H1 (cell line): ENCODE results near the gene OXSR1. TPM values are rescaled to one million over a fixed set of nuclear protein-coding genes. Genes with fewer than 3 reads are reported as not detected.

Experiments
- CTCF ChIA-PET: fragments of 300-600 bp; sonication (Branson Sonifier 250); formaldehyde crosslinking; loops from one replicate; lab custom pipeline; 2021; ENCODE audit not compliant: partially characterized antibody; lab: Charles Lee
- POLR2A ChIA-PET: fragments of 300-600 bp; sonication (Branson Sonifier 250); formaldehyde crosslinking; loops from one replicate; lab custom pipeline; 2021; ENCODE audit warnings: inconsistent platforms; ENCODE audit not compliant: partially characterized antibody; lab: Charles Lee
- DNase-seq, 2 experiments: peaks; one replicate each; pipeline versions ENCODE4 v3.0.0 to v3.0.0-alpha.2; 2010 to 2022; ENCODE audit warnings: low spot score in 2 of 2, low read depth in 1 of 2, mixed read lengths in 1 of 2
- FAIRE-seq: peaks from 2 replicates; lab custom pipeline; 2011; peaks lifted over from hg19 to GRCh38; lab: Jason Lieb, UNC
- H2AFZ ChIP-seq: 2 replicates; pipeline ENCODE4 v1.8.1; 2012; ENCODE audit warnings: low read length, inconsistent platforms
- H2AK5ac ChIP-seq: 2 replicates; pipeline ENCODE4 v1.6.1; 2013; ENCODE audit warnings: low read depth, low read length
- H2BK120ac ChIP-seq: replicated peaks from 2 replicates; pipeline ENCODE3; 2013; ENCODE audit warnings: low read depth, low read length, inconsistent platforms
- H2BK12ac ChIP-seq: 2 replicates; pipeline ENCODE4 v1.6.1; 2013; ENCODE audit warnings: low read depth, low read length
- H2BK15ac ChIP-seq: 2 replicates; pipeline ENCODE4 v1.6.1; 2013; ENCODE audit warnings: low read length
- H2BK20ac ChIP-seq: 2 replicates; pipeline ENCODE4 v1.6.1; 2013; ENCODE audit warnings: low read length
- H2BK5ac ChIP-seq: 2 replicates; pipeline ENCODE4 v1.6.1; 2013; ENCODE audit warnings: low read depth, low read length
- H3K14ac ChIP-seq: 2 replicates; pipeline ENCODE4 v1.6.1; 2013; ENCODE audit warnings: inconsistent platforms; ENCODE audit not compliant: insufficient read length
- H3K18ac ChIP-seq: 2 replicates; pipeline ENCODE4 v1.6.1; 2013; ENCODE audit warnings: low read length; ENCODE audit errors: extremely low read depth
- H3K23ac ChIP-seq: 2 replicates; pipeline ENCODE4 v1.6.1; 2013; ENCODE audit warnings: inconsistent platforms; ENCODE audit not compliant: insufficient read length
- H3K23me2 ChIP-seq: 2 replicates; pipeline ENCODE4 v1.6.1; 2013; ENCODE audit warnings: low read depth, low read length
- H3K27ac ChIP-seq: 2 replicates; pipeline ENCODE4 v1.6.1; 2011; ENCODE audit warnings: low read depth, low read length, inconsistent platforms
- H3K27me3 ChIP-seq, 4 experiments: replicated peaks in 1 of 4; 1 replicate in 1 of 4; 2 replicates in 3 of 4; pipeline versions ENCODE4 v1.6.1 to v1.8.1; 2011 to 2013; ENCODE audit warnings: low read length in 3 of 4, mild to moderate bottlenecking in 3 of 4, inconsistent platforms in 2 of 4, mixed read lengths in 2 of 4, moderate library complexity in 1 of 4; ENCODE audit not compliant: control insufficient read depth in 3 of 4, insufficient read depth in 3 of 4; ENCODE audit errors: extremely low read depth in 1 of 4
- H3K36me3 ChIP-seq, 4 experiments: 2 replicates each; pipeline versions ENCODE4 v1.6.1 to v1.8.1; 2011 to 2013; ENCODE audit warnings: mild to moderate bottlenecking in 4 of 4, low read length in 3 of 4, moderate library complexity in 2 of 4, control low read depth in 1 of 4, inconsistent platforms in 1 of 4; ENCODE audit not compliant: insufficient read depth in 4 of 4, control insufficient read depth in 2 of 4
- H3K4ac ChIP-seq: replicated peaks from 2 replicates; pipeline ENCODE3; 2013; ENCODE audit warnings: low read length, low read depth, mixed read lengths, inconsistent platforms; ENCODE audit not compliant: insufficient read length
- H3K4me1 ChIP-seq, 4 experiments: replicated peaks in 1 of 4; 1 replicate in 1 of 4; 2 replicates in 3 of 4; pipeline versions ENCODE4 v1.6.1 to v1.8.1; 2011 to 2013; ENCODE audit warnings: low read length in 3 of 4, inconsistent platforms in 2 of 4, mixed read lengths in 1 of 4; ENCODE audit not compliant: insufficient read depth in 4 of 4, control insufficient read depth in 3 of 4
- H3K4me2 ChIP-seq, 2 experiments: 2 replicates each; pipeline versions ENCODE4 v1.6.1 to v1.8.1; 2011 to 2013; ENCODE audit warnings: low read depth in 2 of 2, low read length in 2 of 2, control low read depth in 1 of 2, inconsistent platforms in 1 of 2, mild to moderate bottlenecking in 1 of 2; ENCODE audit not compliant: insufficient read depth in 1 of 2
- H3K4me3 ChIP-seq, 4 experiments: fragments of 200-600, 300-600 bp in 1 of 4; sonication (generic), shearing (Covaris generic), sonication (Bioruptor Twin) in 1 of 4; 2 replicates each; pipeline versions ENCODE4 v1.5.1 to v1.8.1; 2011 to 2016; ENCODE audit warnings: low read length in 4 of 4, low read depth in 3 of 4, control low read depth in 2 of 4, inconsistent platforms in 2 of 4, mild to moderate bottlenecking in 2 of 4, mixed read lengths in 1 of 4, moderate library complexity in 1 of 4; ENCODE audit not compliant: insufficient read depth in 2 of 4; ENCODE audit errors: extremely low read depth in 1 of 4
- H3K56ac ChIP-seq: replicated peaks from 2 replicates; pipeline ENCODE3; 2013; ENCODE audit warnings: low read depth, mild to moderate bottlenecking, mixed read lengths, low read length, inconsistent platforms; ENCODE audit not compliant: insufficient read length
- H3K79me1 ChIP-seq: 2 replicates; pipeline ENCODE4 v1.6.1; 2013; ENCODE audit warnings: low read depth, low read length, control low read depth
- H3K79me2 ChIP-seq, 2 experiments: 2 replicates each; pipeline versions ENCODE4 v1.6.1 to v1.8.1; 2012 to 2013; ENCODE audit warnings: low read length in 2 of 2, mild to moderate bottlenecking in 2 of 2, inconsistent platforms in 1 of 2; ENCODE audit not compliant: insufficient read depth in 2 of 2, control insufficient read depth in 1 of 2
- H3K9ac ChIP-seq, 4 experiments: replicated peaks in 1 of 4; 1 replicate in 1 of 4; 2 replicates in 3 of 4; pipeline versions ENCODE4 v1.6.1 to v1.8.1; 2011 to 2013; ENCODE audit warnings: low read depth in 3 of 4, low read length in 3 of 4, control low read depth in 2 of 4, mild to moderate bottlenecking in 2 of 4, moderate library complexity in 2 of 4, inconsistent platforms in 1 of 4; ENCODE audit errors: extremely low read depth in 1 of 4
- H3K9me3 ChIP-seq, 2 experiments: 2 replicates each; pipeline versions ENCODE4 v1.6.1 to v1.8.1; 2012 to 2013; ENCODE audit warnings: mild to moderate bottlenecking in 2 of 2, moderate library complexity in 2 of 2, control low read depth in 1 of 2, inconsistent platforms in 1 of 2, low read depth in 1 of 2, low read length in 1 of 2, mixed read lengths in 1 of 2; ENCODE audit not compliant: insufficient read depth in 2 of 2
- H4K20me1 ChIP-seq, 2 experiments: replicated peaks in 1 of 2; 2 replicates each; pipeline versions ENCODE3 to v1.8.1; 2011 to 2013; ENCODE audit warnings: inconsistent platforms in 2 of 2, low read length in 2 of 2, mild to moderate bottlenecking in 1 of 2; ENCODE audit not compliant: insufficient read depth in 2 of 2, control insufficient read depth in 1 of 2
- H4K5ac ChIP-seq: 2 replicates; pipeline ENCODE4 v1.6.1; 2013; ENCODE audit warnings: low read length, low read depth, mixed read lengths, inconsistent platforms; ENCODE audit not compliant: insufficient read length
- H4K8ac ChIP-seq: 2 replicates; pipeline ENCODE4 v1.8.0; 2013; ENCODE audit warnings: mild to moderate bottlenecking, moderate library complexity, low read length, inconsistent platforms; ENCODE audit not compliant: insufficient read depth; ENCODE audit errors: extremely low read depth
- H4K91ac ChIP-seq: replicated peaks from 2 replicates; pipeline ENCODE3; 2013; ENCODE audit warnings: low read length, mixed read lengths, inconsistent platforms; ENCODE audit not compliant: insufficient read length
- BCL11A ChIP-seq, 2 experiments: IDR thresholded peaks; one replicate each; pipeline ENCODE4 v1.6.1; 2011; ENCODE audit warnings: low read depth in 2 of 2, low read length in 2 of 2, mild to moderate bottlenecking in 2 of 2
- BRCA1 ChIP-seq: IDR thresholded peaks from 2 replicates; pipeline ENCODE4 v1.6.1; 2012; ENCODE audit warnings: low read depth, low read length, improper control_type of control experiment
- CEBPB ChIP-seq: IDR thresholded peaks from 2 replicates; pipeline ENCODE4 v1.6.1; 2012; ENCODE audit warnings: low read depth, low read length
- GTF2F1 ChIP-seq: IDR thresholded peaks from 2 replicates; pipeline ENCODE4 v1.6.1; 2012; ENCODE audit warnings: low read depth, low read length, improper control_type of control experiment, borderline replicate concordance
- HDAC6 ChIP-seq: IDR thresholded peaks from one replicate; pipeline ENCODE4 v1.7.1; 2012; ENCODE audit warnings: low read depth, mild to moderate bottlenecking, inconsistent platforms, low read length, moderate library complexity
- NANOG ChIP-seq: IDR thresholded peaks from 2 replicates; pipeline ENCODE4 v1.6.1; 2011; ENCODE audit warnings: low read length, low read depth, mild to moderate bottlenecking, inconsistent platforms; ENCODE audit not compliant: insufficient read depth, poor library complexity, severe bottlenecking
- NRF1 ChIP-seq: IDR thresholded peaks from 2 replicates; pipeline ENCODE4 v1.6.1; 2011; ENCODE audit warnings: mild to moderate bottlenecking, low read depth, low read length, improper control_type of control experiment
- PHF8 ChIP-seq: fragments of 200-600 bp; sonication (generic); conservative IDR thresholded peaks from 2 replicates; pipeline ENCODE4 v1.7.1; 2012; ENCODE audit warnings: low read depth, mild to moderate bottlenecking, inconsistent platforms, low read length, moderate library complexity
- POLR2A ChIP-seq, 2 experiments: IDR thresholded peaks; 1 replicate in 1 of 2; 2 replicates in 1 of 2; pipeline ENCODE4 v1.6.1; 2011; ENCODE audit warnings: low read depth in 2 of 2, low read length in 2 of 2, mild to moderate bottlenecking in 2 of 2; ENCODE audit errors: control extremely low read depth in 1 of 2
- SAP30 ChIP-seq: fragments of 300-600 bp; sonication (generic); IDR thresholded peaks from 2 replicates; pipeline ENCODE4 v1.7.1; 2012; ENCODE audit warnings: low read length, moderate library complexity, mild to moderate bottlenecking, inconsistent platforms; ENCODE audit not compliant: insufficient read depth, insufficient replicate concordance
- SIN3A ChIP-seq, 2 experiments: IDR thresholded peaks in 1 of 2; conservative IDR thresholded peaks in 1 of 2; 2 replicates each; pipeline ENCODE4 v1.6.1; 2011 to 2012; ENCODE audit warnings: low read length in 2 of 2, improper control_type of control experiment in 1 of 2, low read depth in 1 of 2, mild to moderate bottlenecking in 1 of 2
- SP1 ChIP-seq: IDR thresholded peaks from 2 replicates; pipeline ENCODE4 v1.6.1; 2011; ENCODE audit warnings: low read depth, low read length
- SP2 ChIP-seq: IDR thresholded peaks from 2 replicates; pipeline ENCODE4 v1.6.1; 2012; ENCODE audit warnings: mild to moderate bottlenecking, low read length, inconsistent platforms
- TAF7 ChIP-seq: optimal IDR thresholded peaks from 2 replicates; pipeline ENCODE3; 2011; ENCODE audit warnings: low read depth, mild to moderate bottlenecking, inconsistent platforms, low read length, moderate library complexity, borderline replicate concordance
- ZNF274 ChIP-seq: IDR thresholded peaks from 2 replicates; pipeline ENCODE4 v1.7.0; 2012; ENCODE audit warnings: low read length, borderline replicate concordance; ENCODE audit errors: extremely low read depth
- WGBS, 2 experiments: shearing (Covaris generic) in 1 of 2; methylation state at CpG; one replicate each; pipeline versions ENCODE4 v1.1.6 to v1.1.7; 2013 to 2015; ENCODE audit warnings: low lambda C conversion rate in 2 of 2, mixed read lengths in 2 of 2, inconsistent platforms in 1 of 2, low coverage in 1 of 2, missing lambda C conversion rate in 1 of 2; ENCODE audit not compliant: insufficient replicate concordance in 2 of 2, insufficient coverage in 1 of 2, insufficient read length in 1 of 2; ENCODE audit errors: extremely low coverage in 1 of 2, missing lambda C conversion rate in 1 of 2; 5-methylcytosine and 5-hydroxymethylcytosine counted together
- polyA plus RNA-seq, 7 experiments: library from polyadenylated mRNA; depleted of rRNA in 3 of 7; stranded (reverse) in 5 of 7; unstranded in 2 of 7; fragments of >200 nt in 5 of 7; fragments of 200-250 nt in 2 of 7; gene quantifications; 1 replicate in 5 of 7; 2 replicates in 1 of 7; 4 replicates in 1 of 7; pipeline versions ENCODE4 v1.2.1 to v1.2.3, GENCODE V29; 2011 to 2013; ENCODE audit warnings: missing spikeins in 2 of 7, mixed read lengths in 2 of 7
- total RNA-seq: library from RNA; stranded (reverse); fragmentation: NEBNext Ultra II Directional; extraction: Animal tissue kit (Norgen Biotek cat#: 25700); gene quantifications from 2 replicates; pipeline ENCODE4 v1.2.1, GENCODE V29; 2021

OXSR1 gene
- total and polyA plus RNA-seq, 2 of the 8 experiments (the other 6 are each of a cell fraction or from before 2014, with no cell fraction given) = 25.1 to 47.0 TPM

GRCh38 chr3:38275658-38276057 lies 110.3 kb downstream of the OXSR1 start:
- Histone ChIP-seq H3K79me1 (no peaks in the 10 kb centered on the region), H3K14ac (no peak overlapping the region)
- FAIRE-seq = no peak
- no peak for TF ChIP-seq SP1
- TF ChIP-seq ZNF274 = no peak
- no peak for TF ChIP-seq CEBPB
- no peak for TF ChIP-seq BRCA1
- TF ChIP-seq PHF8 = no peak
- no peak for TF ChIP-seq NRF1
- no peak for TF ChIP-seq SP2
- no peak for TF ChIP-seq HDAC6
- no peak for TF ChIP-seq BCL11A (IDR thresholded peaks at IDR 0.05; ENCODE audit: low read depth in 2 of 2, low read length in 2 of 2)
- TF ChIP-seq NANOG = no peak
- TF ChIP-seq GTF2F1 = no peak
- TF ChIP-seq TAF7 = no peak
- TF ChIP-seq SAP30 = no peak
- TF ChIP-seq SIN3A (conservative IDR thresholded peaks at IDR 0.05 in 1 of 2, IDR thresholded peaks at IDR 0.05 in 1 of 2; ENCODE audit: low read depth in 1 of 2, low read length in 2 of 2) = no peak
- no peak for TF ChIP-seq POLR2A (IDR thresholded peaks at IDR 0.05; ENCODE audit: control extremely low read depth in 1 of 2, low read depth in 2 of 2, low read length in 2 of 2)

More at GRCh38 chr3:38275658-38276057, 110.3 kb downstream of the OXSR1 start:
- Histone ChIP-seq H2BK20ac (no peak overlapping the region), H3K4me3 (no peak overlapping the region), H3K18ac (no peak overlapping the region), H2BK12ac (no peak overlapping the region), H2AK5ac (no peak overlapping the region), H3K56ac (no peak overlapping the region), H3K36me3 (no peaks in the 10 kb centered on the region), H3K9ac (no peak overlapping the region), H3K9me3 (no peaks in the 10 kb centered on the region), H3K23me2 (no peaks in the 10 kb centered on the region), H4K8ac (no peak overlapping the region), H3K27me3 (no peaks in the 10 kb centered on the region), H3K4me1 (no peaks in the 10 kb centered on the region), H4K91ac (no peak overlapping the region), H3K79me2 (no peaks in the 10 kb centered on the region), H3K4me2 (no peak overlapping the region), H4K20me1 (no peaks in the 10 kb centered on the region), H3K27ac (no peak overlapping the region), H2AFZ (no peak overlapping the region), H3K23ac (no peak overlapping the region), H2BK5ac (no peak overlapping the region), H2BK120ac (no peak overlapping the region), H4K5ac (no peak overlapping the region), H2BK15ac (no peak overlapping the region), H3K4ac (no peak overlapping the region)
- ChIA-PET POLR2A (no interaction called here), CTCF (interaction anchor here (1.3 to 1.5 kb wide), 2 partner anchors 23 to 70 kb away, joined by 3 to 4 read pairs; no protein-coding TSS in a partner anchor)
- WGBS, 2 experiments = 95% methylated on average over 8 of the region's 8 CpGs; no CpG with 5 or more reads in 1 of the 2 experiments
- no peak for DNase-seq
